ENCODE results near the gene SIM2.

The SIM2 gene

GRCh38 chr21:36689324-36689723 is 9.6 kb upstream of the SIM2 start:
- no peak for DNase-seq

- DNase-seq: no peak
Observed at GRCh38 chr21:36690628-36691554, 8.0 kb upstream of the SIM2 start.

GRCh38 chr21:36691555-36692041 is 7.3 kb upstream of the SIM2 start:
- DNase-seq: no peak

GRCh38 chr21:36692114-36692834 is 6.6 kb upstream of the SIM2 start:
- no peak for DNase-seq

GRCh38 chr21:36692835-36693488 is 6.0 kb upstream of the SIM2 start:
- no peak for DNase-seq

GRCh38 chr21:36693489-36694030 is 5.4 kb upstream of the SIM2 start:
- no peak for DNase-seq

- DNase-seq: no peak
Observed at GRCh38 chr21:36694031-36694515, 4.8 kb upstream of the SIM2 start.

- no peak for DNase-seq
Observed at GRCh38 chr21:36694593-36695282, 4.2 kb upstream of the SIM2 start.

- DNase-seq: no peak
Observed at GRCh38 chr21:36695283-36695634, 3.7 kb upstream of the SIM2 start.

GRCh38 chr21:36695671-36696389 is 3.1 kb upstream of the SIM2 start:
- DNase-seq: no peak

- no peak for DNase-seq
Observed at GRCh38 chr21:36696390-36697059, 2.4 kb upstream of the SIM2 start.

GRCh38 chr21:36697060-36697850 is 1.7 kb upstream of the SIM2 start:
- DNase-seq: no peak

- no peak for DNase-seq
Observed at GRCh38 chr21:36697851-36698384, 997 bp upstream of the SIM2 start.

GRCh38 chr21:36698385-36698980 is 432 bp upstream of the SIM2 start:
- DNase-seq: no peak

- DNase-seq: no peak
Observed at GRCh38 chr21:36699546-36700294, 805 bp downstream of the SIM2 start.

GRCh38 chr21:36700295-36700970 is 1.5 kb downstream of the SIM2 start:
- no peak for DNase-seq

- DNase-seq: no peak
Observed at GRCh38 chr21:36700971-36701755, 2.2 kb downstream of the SIM2 start.
